Measurements from ENCODE around the gene KCNT2. TPM values are rescaled to one million over a fixed set of nuclear protein-coding genes. Genes with fewer than 3 reads are reported as not detected.

Gene KCNT2
- total and polyA plus RNA-seq, 4 donors, result 1.7 to 11.2 (median 6.8) TPM

- Histone ChIP-seq H3K9me3 (ENCODE audit: control insufficient read depth in 4 of 4, low read length in 3 of 4) (no peaks in the 10 kb centered on the region), H3K27me3 (ENCODE audit: control insufficient read depth in 4 of 4, insufficient read depth in 4 of 4, low read length in 3 of 4) (no peaks in the 10 kb centered on the region), H3K27ac (ENCODE audit: low read depth in 1 of 2, low read length in 2 of 2) (no peak overlapping the region), H3K4me3 (ENCODE audit: low read depth in 1 of 3, low read length in 3 of 3) (no peak overlapping the region), H3K36me3 (ENCODE audit: control insufficient read depth in 4 of 4, insufficient read depth in 3 of 4, low read depth in 1 of 4, low read length in 3 of 4) (peaks cover 0 to 18% (median 13%) of the 10 kb centered on the region in 4 donors), H3K9ac (ENCODE audit: low read depth in 1 of 2, low read length in 2 of 2) (no peak overlapping the region), H3K4me1 (ENCODE audit: control insufficient read depth in 4 of 4, insufficient read depth in 4 of 4, low read length in 3 of 4) (no peaks in the 10 kb centered on the region)
- DNase-seq (ENCODE audit: low spot score), result no peak
- TF ChIP-seq CTCF (IDR thresholded peaks at IDR 0.05; ENCODE audit: low read depth, low read length, missing input control) (no peak), JUND (IDR thresholded peaks at IDR 0.05) (no peak), HNF4A (conservative IDR thresholded peaks at IDR 0.05) (no peak), ATF3 (IDR thresholded peaks at IDR 0.05) (no peak), RXRA (IDR thresholded peaks at IDR 0.05) (no peak), HNF4G (IDR thresholded peaks at IDR 0.05) (no peak), GABPA (IDR thresholded peaks at IDR 0.05 in 1 of 2, conservative IDR thresholded peaks at IDR 0.05 in 1 of 2) (no peak), ZBTB33 (IDR thresholded peaks at IDR 0.05) (no peak), TAF1 (conservative IDR thresholded peaks at IDR 0.05) (no peak), FOXA1 (IDR thresholded peaks at IDR 0.05) (no peak), YY1 (IDR thresholded peaks at IDR 0.05) (no peak), SP1 (IDR thresholded peaks at IDR 0.05) (no peak), REST (IDR thresholded peaks at IDR 0.05) (no peak), NR2F2 (IDR thresholded peaks at IDR 0.05) (no peak), FOXA2 (IDR thresholded peaks at IDR 0.05) (no peak), RAD21 (IDR thresholded peaks at IDR 0.05) (no peak), EGR1 (IDR thresholded peaks at IDR 0.05; ENCODE audit: low read depth in 2 of 2) (no peak), MAX (IDR thresholded peaks at IDR 0.05) (no peak)
Measured at GRCh38 chr1:196229546-196229945, 378.7 kb downstream of the KCNT2 start.

Measured in liver (tissue), 9 donors.